K562 (cell line): ENCODE results near the gene KRT83. TPM values are rescaled to one million over a fixed set of nuclear protein-coding genes. Genes with fewer than 3 reads are reported as not detected.

Experiments
- ATAC-seq: fragments of 200-7000 bp; cut with Tn5 transposase; 3 replicates; pipeline ENCODE4 v1.9.1; 2020; ENCODE audit warnings: moderate library complexity
- BruUV-seq: library from RNA; stranded (reverse); fragments of 400-500 nt; replicated peaks from 2 replicates; lab custom pipeline; 2021; lab: Mats Ljungman, UMichigan
- CTCF ChIA-PET: fragments of 300-600 bp; formaldehyde crosslinking; extraction: SDS; loops from one replicate; lab custom pipeline; 2021; ENCODE audit warnings: low intra/inter-chr PET ratio; lab: Yijun Ruan, JAX
- POLR2A ChIA-PET: fragments of 300-600, 350-650 bp; sonication (Branson Sonifier 250); formaldehyde crosslinking; extraction: SDS; loops from one replicate; lab custom pipeline; 2021; ENCODE audit warnings: antibody characterized with exemption, inconsistent platforms; lab: Yijun Ruan, JAX
- DNase-seq, 4 experiments: peaks; one replicate each; pipeline versions ENCODE4 v3.0.0 to v3.0.0-alpha.2; 2011 to 2018; ENCODE audit warnings: low spot score in 3 of 4, mixed read lengths in 3 of 4; ENCODE audit errors: extremely low read depth in 1 of 4
- FAIRE-seq: peaks from 2 replicates; lab custom pipeline; 2011; peaks lifted over from hg19 to GRCh38; lab: Jason Lieb, UNC
- H2AFZ ChIP-seq: 2 replicates; pipeline ENCODE4 v1.6.0; 2011; ENCODE audit warnings: low read depth, low read length, control low read depth, inconsistent platforms
- H3K27ac ChIP-seq: fragments of 200-600 bp; 3 replicates; pipeline ENCODE4 v1.8.0; 2011; ENCODE audit warnings: low read depth, mild to moderate bottlenecking, control low read depth, inconsistent platforms, low read length, moderate library complexity, mixed read lengths; ENCODE audit errors: extremely low read depth
- H3K27me3 ChIP-seq, 2 experiments: fragments of 300-600 bp in 1 of 2; 2 replicates in 1 of 2; 3 replicates in 1 of 2; pipeline versions ENCODE4 v1.6.0 to v1.8.0; 2011; ENCODE audit warnings: inconsistent platforms in 2 of 2, low read length in 2 of 2, mild to moderate bottlenecking in 1 of 2, mixed read lengths in 1 of 2, moderate library complexity in 1 of 2; ENCODE audit not compliant: control insufficient read depth in 2 of 2, insufficient read depth in 2 of 2
- H3K36me3 ChIP-seq: fragments of 300-600 bp; 3 replicates; pipeline ENCODE4 v1.8.0; 2011; ENCODE audit warnings: mild to moderate bottlenecking, low read length, inconsistent platforms; ENCODE audit not compliant: control insufficient read depth, insufficient read depth
- H3K4me1 ChIP-seq, 2 experiments: fragments of 200-600 bp in 1 of 2; replicated peaks in 1 of 2; 2 replicates in 1 of 2; 3 replicates in 1 of 2; pipeline versions ENCODE4 v1.5.1 to v1.8.0; 2011; ENCODE audit warnings: inconsistent platforms in 2 of 2, low read length in 2 of 2, mild to moderate bottlenecking in 1 of 2, mixed read lengths in 1 of 2, moderate library complexity in 1 of 2; ENCODE audit not compliant: control insufficient read depth in 2 of 2, insufficient read depth in 2 of 2
- H3K4me2 ChIP-seq: 2 replicates; pipeline ENCODE4 v1.6.1; 2011; ENCODE audit warnings: low read length, control low read depth, inconsistent platforms, mixed read lengths; ENCODE audit not compliant: insufficient read depth
- H3K4me3 ChIP-seq: fragments of 200-600 bp; sonication (generic), shearing (Covaris generic); 2 replicates; pipeline ENCODE4 v1.5.1; 2016; ENCODE audit warnings: control low read depth, inconsistent platforms
- H3K79me2 ChIP-seq: fragments of 200-600 bp; 3 replicates; pipeline ENCODE4 v1.8.0; 2011; ENCODE audit warnings: low read length, inconsistent platforms; ENCODE audit not compliant: control insufficient read depth, insufficient read depth
- H3K9ac ChIP-seq, 2 experiments: 2 replicates each; pipeline versions ENCODE4 v1.6.0 to v1.6.1; 2011; ENCODE audit warnings: low read depth in 2 of 2, low read length in 2 of 2, control low read depth in 1 of 2, inconsistent platforms in 1 of 2, mild to moderate bottlenecking in 1 of 2, mixed read lengths in 1 of 2; ENCODE audit not compliant: insufficient read depth in 1 of 2
- H3K9me1 ChIP-seq: one replicate; pipeline ENCODE4 v1.6.0; 2011; ENCODE audit warnings: inconsistent platforms, mild to moderate bottlenecking, low read length, moderate library complexity; ENCODE audit not compliant: control insufficient read depth, insufficient read depth
- H3K9me3 ChIP-seq: replicated peaks from 2 replicates; pipeline ENCODE4 v1.5.1; 2011; ENCODE audit warnings: low read depth, low read length, inconsistent platforms; ENCODE audit not compliant: control insufficient read depth, insufficient read depth
- H4K20me1 ChIP-seq: replicated peaks from 2 replicates; pipeline ENCODE4 v1.6.1; 2011; ENCODE audit warnings: low read length, inconsistent platforms, mixed read lengths; ENCODE audit not compliant: control insufficient read depth, insufficient read depth
- ATF1 ChIP-seq, 2 experiments: fragments of 450-650 bp in 1 of 2; IDR thresholded peaks; 2 replicates each; pipeline ENCODE4 v1.6.1; 2016; ENCODE audit warnings: missing compliant biosample characterization in 1 of 2, missing genetic modification characterization in 1 of 2
- GABPA ChIP-seq: fragments of 200-800 bp; sonication (Bioruptor generic); conservative IDR thresholded peaks from 2 replicates; pipeline ENCODE4 v1.6.1; 2016; ENCODE audit warnings: low read depth, missing genetic modification characterization, missing compliant biosample characterization
- MECOM ChIP-seq: fragments of 250-450 bp; sonication (Bioruptor Pico); IDR thresholded peaks from 2 replicates; pipeline ENCODE4 v1.8.0; 2022; ENCODE audit warnings: inconsistent platforms
- NCOA2 ChIP-seq, 2 experiments: fragments of 450-650 bp; IDR thresholded peaks; 2 replicates each; pipeline ENCODE4 v1.6.1; 2018; ENCODE audit warnings: mild to moderate bottlenecking in 2 of 2, moderate library complexity in 1 of 2; ENCODE audit not compliant: partially characterized antibody in 2 of 2
- NFIC ChIP-seq: fragments of 450-650 bp; IDR thresholded peaks from 2 replicates; pipeline ENCODE4 v1.6.1; 2017; ENCODE audit warnings: mild to moderate bottlenecking, inconsistent platforms
- RAD51 ChIP-seq: fragments of 450-650 bp; IDR thresholded peaks from 2 replicates; pipeline ENCODE4 v1.7.1; 2016; ENCODE audit warnings: low read depth, mild to moderate bottlenecking, borderline replicate concordance
- RHOXF2B ChIP-seq: fragments of 250-450 bp; sonication (Bioruptor Pico); conservative IDR thresholded peaks from 2 replicates; pipeline ENCODE4 v1.5.1; 2021
- TOE1 ChIP-seq, 2 experiments: fragments of 450-650 bp in 1 of 2; sonication (generic) in 1 of 2; formaldehyde crosslinking in 1 of 2; IDR thresholded peaks; 2 replicates each; pipeline versions ENCODE4 v1.7.1 to v1.8.0; 2016 to 2022; ENCODE audit warnings: borderline replicate concordance in 2 of 2, mild to moderate bottlenecking in 2 of 2, antibody characterized with exemption in 1 of 2, inconsistent platforms in 1 of 2, low read depth in 1 of 2, missing genetic modification reagents in 1 of 2, moderate library complexity in 1 of 2
- USF1 ChIP-seq: sonication (generic); formaldehyde crosslinking; IDR thresholded peaks from 2 replicates; pipeline ENCODE4 v1.9.0; 2022; ENCODE audit warnings: mild to moderate bottlenecking, missing genetic modification reagents
- ZNF507 ChIP-seq: conservative IDR thresholded peaks from 2 replicates; pipeline ENCODE4 v1.6.1; 2017; ENCODE audit warnings: missing genetic modification characterization, missing compliant biosample characterization
- WGBS: fragments of 100-300 bp; shearing (Covaris generic); methylation state at CpG from one replicate; pipeline ENCODE4 v1.1.6; 2016; ENCODE audit warnings: low coverage, mixed read lengths; ENCODE audit not compliant: insufficient coverage; ENCODE audit errors: missing lambda C conversion rate; 5-methylcytosine and 5-hydroxymethylcytosine counted together
- in situ Hi-C: fragments of 300-500 bp; cut with MboI; formaldehyde crosslinking; loops from 4 replicates; pipeline ENCODE4 v1.15.0; 2018; ENCODE audit warnings: inconsistent platforms, mixed read lengths
- intact Hi-C: fragments of 100-400 bp; cut with micrococcal nuclease; formaldehyde crosslinking; loops from 2 replicates; pipeline ENCODE4 v1.14.2; 2022
- polyA plus RNA-seq, 8 experiments: library from polyadenylated mRNA; depleted of rRNA in 4 of 8; stranded (reverse) in 5 of 8; unstranded in 3 of 8; fragments of >200 nt; fragmentation: Nextera tagmentation in 2 of 8; fragmentation: Illumina TruSeq in 1 of 8; extraction: Ambion mirVana in 2 of 8; extraction: Trizol in 1 of 8; gene quantifications; 2 replicates each; pipeline versions ENCODE4 v1.2.1 to v1.2.3, GENCODE V29; 2011 to 2014; ENCODE audit warnings: inconsistent platforms in 1 of 8, missing spikeins in 1 of 8
- total RNA-seq, 7 experiments: library from RNA; depleted of rRNA in 6 of 7; stranded (reverse); fragments of >200 nt in 6 of 7; fragmentation: Illumina TruSeq in 2 of 7; extraction: Trizol in 2 of 7; gene quantifications; 2 replicates each; pipeline versions ENCODE4 v1.2.1 to v1.2.3, GENCODE V29; 2011 to 2021; ENCODE audit warnings: low replicate concordance in 1 of 7

KRT83 gene
- total and polyA plus RNA-seq, 9 of the 15 experiments (the other 6 are each of a cell fraction or from before 2014, with no cell fraction given), result not detected

DNA sequence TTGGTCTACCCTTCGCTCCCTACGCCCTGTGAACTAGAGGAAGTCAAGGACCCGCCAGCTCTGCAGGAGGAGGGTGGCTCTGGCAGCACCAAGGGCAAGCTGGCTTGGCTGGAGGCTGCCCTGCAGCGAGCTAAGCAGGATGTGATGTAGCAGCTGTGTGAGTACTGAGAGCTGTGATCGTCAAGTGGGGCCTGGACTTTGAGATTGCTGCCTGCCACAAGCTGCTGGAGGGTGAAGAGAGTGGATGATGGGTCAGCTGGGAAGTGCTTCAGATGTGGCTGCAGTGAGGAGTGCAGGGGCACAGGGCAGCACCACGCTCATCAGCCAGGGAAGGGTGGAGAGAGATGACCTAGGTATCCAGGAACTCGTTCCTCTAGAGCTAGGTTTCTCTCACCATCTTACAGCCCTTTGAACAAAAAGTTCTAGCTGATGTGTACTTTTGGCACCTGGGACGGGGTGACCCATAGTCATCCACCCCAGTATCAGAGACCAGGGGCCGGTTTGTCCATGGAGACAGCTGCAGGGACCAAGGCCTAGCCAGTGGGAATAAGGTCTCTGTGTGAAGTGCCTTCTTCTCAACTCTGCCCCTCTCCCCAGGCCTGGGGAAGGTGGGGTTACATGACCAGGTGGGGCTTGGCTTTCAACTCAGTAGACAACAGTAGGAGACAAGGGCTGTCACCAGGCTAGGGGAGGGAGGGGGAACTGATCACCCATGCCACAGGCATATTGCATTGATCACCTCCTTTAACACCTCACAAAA lies 43.5 kb downstream of the KRT83 start:
- ChIA-PET CTCF (no interaction called here), POLR2A (interaction anchor here (1.0 to 1.3 kb wide), 2 partner anchors 8 to 14 kb away, joined by 3 to 5 read pairs; no protein-coding TSS in a partner anchor)
- H3K4me2 ChIP-seq, result no peak overlapping the region

More for the DNA sequence above, 43.5 kb downstream of the KRT83 start:
- DNase-seq, result no peak
- 4% methylated on average over 9 of the region's 9 CpGs for WGBS
- intact Hi-C loops (no loop called here), in situ Hi-C loops (no loop called here)
- Histone ChIP-seq H3K27me3 (peaks cover 0 to 19% of the 10 kb centered on the region in 2 experiments; a peak in 2 of 5 replicates), H3K4me3 (no peak overlapping the region), H2AFZ (no peak overlapping the region), H3K27ac (no peak overlapping the region), H3K79me2 (no peaks in the 10 kb centered on the region), H3K9ac (no peak overlapping the region), H4K20me1 (no peaks in the 10 kb centered on the region; the same call in 1 of the 2 replicates), H3K9me3 (no peaks in the 10 kb centered on the region), H3K4me1 (peaks cover 6 to 22% of the 10 kb centered on the region in 2 experiments; a peak in 4 of 5 replicates), H3K36me3 (no peaks in the 10 kb centered on the region), H3K9me1 (no peaks in the 10 kb centered on the region)
- ATAC-seq, result no peak
- no TSS peak for BruUV-seq
- FAIRE-seq, result no peak
- no peak for TF ChIP-seq ATF1 (CRISPR knock-in tag; IDR thresholded peaks at IDR 0.05)
- TF ChIP-seq ATF1 (tag; IDR thresholded peaks at IDR 0.05), result no peak
- no peak for TF ChIP-seq MECOM (CRISPR knock-in tag)
- TF ChIP-seq ZNF507 (tag), result no peak
- no peak for TF ChIP-seq RHOXF2B (CRISPR knock-in tag)
- no peak for TF ChIP-seq USF1
- TF ChIP-seq TOE1 (IDR thresholded peaks at IDR 0.05; ENCODE audit: borderline replicate concordance), result no peak
- no peak for TF ChIP-seq TOE1 (CRISPR knock-in tag; IDR thresholded peaks at IDR 0.05; ENCODE audit: borderline replicate concordance, low read depth)
- TF ChIP-seq GABPA (tag), result no peak
- TF ChIP-seq NFIC, result no peak
- TF ChIP-seq RAD51, result no peak
- no peak for TF ChIP-seq NCOA2 (IDR thresholded peaks at IDR 0.05; ENCODE audit: partially characterized antibody in 2 of 2)
